H1 (cell line): ENCODE measurements around the gene CD4. TPM values are rescaled to one million over a fixed set of nuclear protein-coding genes. Genes with fewer than 3 reads are reported as not detected.

ENCODE experiments used
- CTCF ChIA-PET: fragments of 300-600 bp; sonication (Branson Sonifier 250); formaldehyde crosslinking; loops from one replicate; lab custom pipeline; 2021; ENCODE audit not compliant: partially characterized antibody; lab: Charles Lee
- POLR2A ChIA-PET: fragments of 300-600 bp; sonication (Branson Sonifier 250); formaldehyde crosslinking; loops from one replicate; lab custom pipeline; 2021; ENCODE audit warnings: inconsistent platforms; ENCODE audit not compliant: partially characterized antibody; lab: Charles Lee
- DNase-seq, 2 experiments: peaks; one replicate each; pipeline versions ENCODE4 v3.0.0 to v3.0.0-alpha.2; 2010 to 2022; ENCODE audit warnings: low spot score in 2 of 2, low read depth in 1 of 2, mixed read lengths in 1 of 2
- FAIRE-seq: peaks from 2 replicates; lab custom pipeline; 2011; peaks lifted over from hg19 to GRCh38; lab: Jason Lieb, UNC
- H2AFZ ChIP-seq: 2 replicates; pipeline ENCODE4 v1.8.1; 2012; ENCODE audit warnings: low read length, inconsistent platforms
- H2AK5ac ChIP-seq: 2 replicates; pipeline ENCODE4 v1.6.1; 2013; ENCODE audit warnings: low read depth, low read length
- H2BK120ac ChIP-seq: replicated peaks from 2 replicates; pipeline ENCODE3; 2013; ENCODE audit warnings: low read depth, low read length, inconsistent platforms
- H2BK12ac ChIP-seq: 2 replicates; pipeline ENCODE4 v1.6.1; 2013; ENCODE audit warnings: low read depth, low read length
- H2BK15ac ChIP-seq: 2 replicates; pipeline ENCODE4 v1.6.1; 2013; ENCODE audit warnings: low read length
- H2BK20ac ChIP-seq: 2 replicates; pipeline ENCODE4 v1.6.1; 2013; ENCODE audit warnings: low read length
- H2BK5ac ChIP-seq: 2 replicates; pipeline ENCODE4 v1.6.1; 2013; ENCODE audit warnings: low read depth, low read length
- H3K14ac ChIP-seq: 2 replicates; pipeline ENCODE4 v1.6.1; 2013; ENCODE audit warnings: inconsistent platforms; ENCODE audit not compliant: insufficient read length
- H3K18ac ChIP-seq: 2 replicates; pipeline ENCODE4 v1.6.1; 2013; ENCODE audit warnings: low read length; ENCODE audit errors: extremely low read depth
- H3K23ac ChIP-seq: 2 replicates; pipeline ENCODE4 v1.6.1; 2013; ENCODE audit warnings: inconsistent platforms; ENCODE audit not compliant: insufficient read length
- H3K23me2 ChIP-seq: 2 replicates; pipeline ENCODE4 v1.6.1; 2013; ENCODE audit warnings: low read depth, low read length
- H3K27ac ChIP-seq: 2 replicates; pipeline ENCODE4 v1.6.1; 2011; ENCODE audit warnings: low read depth, low read length, inconsistent platforms
- H3K27me3 ChIP-seq, 4 experiments: replicated peaks in 1 of 4; 1 replicate in 1 of 4; 2 replicates in 3 of 4; pipeline versions ENCODE4 v1.6.1 to v1.8.1; 2011 to 2013; ENCODE audit warnings: low read length in 3 of 4, mild to moderate bottlenecking in 3 of 4, inconsistent platforms in 2 of 4, mixed read lengths in 2 of 4, moderate library complexity in 1 of 4; ENCODE audit not compliant: control insufficient read depth in 3 of 4, insufficient read depth in 3 of 4; ENCODE audit errors: extremely low read depth in 1 of 4
- H3K36me3 ChIP-seq, 4 experiments: 2 replicates each; pipeline versions ENCODE4 v1.6.1 to v1.8.1; 2011 to 2013; ENCODE audit warnings: mild to moderate bottlenecking in 4 of 4, low read length in 3 of 4, moderate library complexity in 2 of 4, control low read depth in 1 of 4, inconsistent platforms in 1 of 4; ENCODE audit not compliant: insufficient read depth in 4 of 4, control insufficient read depth in 2 of 4
- H3K4ac ChIP-seq: replicated peaks from 2 replicates; pipeline ENCODE3; 2013; ENCODE audit warnings: low read length, low read depth, mixed read lengths, inconsistent platforms; ENCODE audit not compliant: insufficient read length
- H3K4me1 ChIP-seq, 4 experiments: replicated peaks in 1 of 4; 1 replicate in 1 of 4; 2 replicates in 3 of 4; pipeline versions ENCODE4 v1.6.1 to v1.8.1; 2011 to 2013; ENCODE audit warnings: low read length in 3 of 4, inconsistent platforms in 2 of 4, mixed read lengths in 1 of 4; ENCODE audit not compliant: insufficient read depth in 4 of 4, control insufficient read depth in 3 of 4
- H3K4me2 ChIP-seq, 2 experiments: 2 replicates each; pipeline versions ENCODE4 v1.6.1 to v1.8.1; 2011 to 2013; ENCODE audit warnings: low read depth in 2 of 2, low read length in 2 of 2, control low read depth in 1 of 2, inconsistent platforms in 1 of 2, mild to moderate bottlenecking in 1 of 2; ENCODE audit not compliant: insufficient read depth in 1 of 2
- H3K4me3 ChIP-seq, 4 experiments: fragments of 200-600, 300-600 bp in 1 of 4; sonication (generic), shearing (Covaris generic), sonication (Bioruptor Twin) in 1 of 4; 2 replicates each; pipeline versions ENCODE4 v1.5.1 to v1.8.1; 2011 to 2016; ENCODE audit warnings: low read length in 4 of 4, low read depth in 3 of 4, control low read depth in 2 of 4, inconsistent platforms in 2 of 4, mild to moderate bottlenecking in 2 of 4, mixed read lengths in 1 of 4, moderate library complexity in 1 of 4; ENCODE audit not compliant: insufficient read depth in 2 of 4; ENCODE audit errors: extremely low read depth in 1 of 4
- H3K56ac ChIP-seq: replicated peaks from 2 replicates; pipeline ENCODE3; 2013; ENCODE audit warnings: low read depth, mild to moderate bottlenecking, mixed read lengths, low read length, inconsistent platforms; ENCODE audit not compliant: insufficient read length
- H3K79me1 ChIP-seq: 2 replicates; pipeline ENCODE4 v1.6.1; 2013; ENCODE audit warnings: low read depth, low read length, control low read depth
- H3K79me2 ChIP-seq, 2 experiments: 2 replicates each; pipeline versions ENCODE4 v1.6.1 to v1.8.1; 2012 to 2013; ENCODE audit warnings: low read length in 2 of 2, mild to moderate bottlenecking in 2 of 2, inconsistent platforms in 1 of 2; ENCODE audit not compliant: insufficient read depth in 2 of 2, control insufficient read depth in 1 of 2
- H3K9ac ChIP-seq, 4 experiments: replicated peaks in 1 of 4; 1 replicate in 1 of 4; 2 replicates in 3 of 4; pipeline versions ENCODE4 v1.6.1 to v1.8.1; 2011 to 2013; ENCODE audit warnings: low read depth in 3 of 4, low read length in 3 of 4, control low read depth in 2 of 4, mild to moderate bottlenecking in 2 of 4, moderate library complexity in 2 of 4, inconsistent platforms in 1 of 4; ENCODE audit errors: extremely low read depth in 1 of 4
- H3K9me3 ChIP-seq, 2 experiments: 2 replicates each; pipeline versions ENCODE4 v1.6.1 to v1.8.1; 2012 to 2013; ENCODE audit warnings: mild to moderate bottlenecking in 2 of 2, moderate library complexity in 2 of 2, control low read depth in 1 of 2, inconsistent platforms in 1 of 2, low read depth in 1 of 2, low read length in 1 of 2, mixed read lengths in 1 of 2; ENCODE audit not compliant: insufficient read depth in 2 of 2
- H4K20me1 ChIP-seq, 2 experiments: replicated peaks in 1 of 2; 2 replicates each; pipeline versions ENCODE3 to v1.8.1; 2011 to 2013; ENCODE audit warnings: inconsistent platforms in 2 of 2, low read length in 2 of 2, mild to moderate bottlenecking in 1 of 2; ENCODE audit not compliant: insufficient read depth in 2 of 2, control insufficient read depth in 1 of 2
- H4K5ac ChIP-seq: 2 replicates; pipeline ENCODE4 v1.6.1; 2013; ENCODE audit warnings: low read length, low read depth, mixed read lengths, inconsistent platforms; ENCODE audit not compliant: insufficient read length
- H4K8ac ChIP-seq: 2 replicates; pipeline ENCODE4 v1.8.0; 2013; ENCODE audit warnings: mild to moderate bottlenecking, moderate library complexity, low read length, inconsistent platforms; ENCODE audit not compliant: insufficient read depth; ENCODE audit errors: extremely low read depth
- H4K91ac ChIP-seq: replicated peaks from 2 replicates; pipeline ENCODE3; 2013; ENCODE audit warnings: low read length, mixed read lengths, inconsistent platforms; ENCODE audit not compliant: insufficient read length
- ATF3 ChIP-seq: IDR thresholded peaks from 2 replicates; pipeline ENCODE4 v1.6.1; 2011; ENCODE audit warnings: low read depth, mild to moderate bottlenecking, low read length; ENCODE audit not compliant: insufficient read depth
- BACH1 ChIP-seq: IDR thresholded peaks from 2 replicates; pipeline ENCODE4 v1.6.1; 2012; ENCODE audit warnings: low read length, improper control_type of control experiment
- GTF2F1 ChIP-seq: IDR thresholded peaks from 2 replicates; pipeline ENCODE4 v1.6.1; 2012; ENCODE audit warnings: low read depth, low read length, improper control_type of control experiment, borderline replicate concordance
- KDM5A ChIP-seq: fragments of 200-600 bp; IDR thresholded peaks from 2 replicates; pipeline ENCODE4 v1.7.1; 2012; ENCODE audit warnings: mild to moderate bottlenecking, low read length, inconsistent platforms, mixed read lengths
- MAX ChIP-seq: IDR thresholded peaks from 2 replicates; pipeline ENCODE4 v1.6.1; 2012; ENCODE audit warnings: inconsistent platforms
- PHF8 ChIP-seq: fragments of 200-600 bp; sonication (generic); conservative IDR thresholded peaks from 2 replicates; pipeline ENCODE4 v1.7.1; 2012; ENCODE audit warnings: low read depth, mild to moderate bottlenecking, inconsistent platforms, low read length, moderate library complexity
- SIN3A ChIP-seq, 2 experiments: IDR thresholded peaks in 1 of 2; conservative IDR thresholded peaks in 1 of 2; 2 replicates each; pipeline ENCODE4 v1.6.1; 2011 to 2012; ENCODE audit warnings: low read length in 2 of 2, improper control_type of control experiment in 1 of 2, low read depth in 1 of 2, mild to moderate bottlenecking in 1 of 2
- SUZ12 ChIP-seq: fragments of 200-600 bp; sonication (generic); IDR thresholded peaks from 2 replicates; pipeline ENCODE4 v1.6.1; 2012; ENCODE audit warnings: mild to moderate bottlenecking, inconsistent platforms, low read length, moderate library complexity, mixed read lengths
- TAF1 ChIP-seq: IDR thresholded peaks from 2 replicates; pipeline ENCODE4 v1.6.1; 2011; ENCODE audit warnings: mild to moderate bottlenecking, low read depth, low read length
- TEAD4 ChIP-seq: IDR thresholded peaks from 2 replicates; pipeline ENCODE4 v1.6.1; 2012; ENCODE audit warnings: low read depth, low read length, inconsistent platforms, mixed read lengths
- YY1 ChIP-seq: IDR thresholded peaks from 2 replicates; pipeline ENCODE4 v1.6.1; 2011; ENCODE audit warnings: low read depth, mild to moderate bottlenecking, low read length
- WGBS, 2 experiments: shearing (Covaris generic) in 1 of 2; methylation state at CpG; one replicate each; pipeline versions ENCODE4 v1.1.6 to v1.1.7; 2013 to 2015; ENCODE audit warnings: low lambda C conversion rate in 2 of 2, mixed read lengths in 2 of 2, inconsistent platforms in 1 of 2, low coverage in 1 of 2, missing lambda C conversion rate in 1 of 2; ENCODE audit not compliant: insufficient replicate concordance in 2 of 2, insufficient coverage in 1 of 2, insufficient read length in 1 of 2; ENCODE audit errors: extremely low coverage in 1 of 2, missing lambda C conversion rate in 1 of 2; 5-methylcytosine and 5-hydroxymethylcytosine counted together
- polyA plus RNA-seq, 7 experiments: library from polyadenylated mRNA; depleted of rRNA in 3 of 7; stranded (reverse) in 5 of 7; unstranded in 2 of 7; fragments of >200 nt in 5 of 7; fragments of 200-250 nt in 2 of 7; gene quantifications; 1 replicate in 5 of 7; 2 replicates in 1 of 7; 4 replicates in 1 of 7; pipeline versions ENCODE4 v1.2.1 to v1.2.3, GENCODE V29; 2011 to 2013; ENCODE audit warnings: missing spikeins in 2 of 7, mixed read lengths in 2 of 7
- total RNA-seq: library from RNA; stranded (reverse); fragmentation: NEBNext Ultra II Directional; extraction: Animal tissue kit (Norgen Biotek cat#: 25700); gene quantifications from 2 replicates; pipeline ENCODE4 v1.2.1, GENCODE V29; 2021

Gene CD4
- total and polyA plus RNA-seq, 2 of the 8 experiments (the other 6 are each of a cell fraction or from before 2014, with no cell fraction given) = 3.4 to 5.1 TPM

DNA sequence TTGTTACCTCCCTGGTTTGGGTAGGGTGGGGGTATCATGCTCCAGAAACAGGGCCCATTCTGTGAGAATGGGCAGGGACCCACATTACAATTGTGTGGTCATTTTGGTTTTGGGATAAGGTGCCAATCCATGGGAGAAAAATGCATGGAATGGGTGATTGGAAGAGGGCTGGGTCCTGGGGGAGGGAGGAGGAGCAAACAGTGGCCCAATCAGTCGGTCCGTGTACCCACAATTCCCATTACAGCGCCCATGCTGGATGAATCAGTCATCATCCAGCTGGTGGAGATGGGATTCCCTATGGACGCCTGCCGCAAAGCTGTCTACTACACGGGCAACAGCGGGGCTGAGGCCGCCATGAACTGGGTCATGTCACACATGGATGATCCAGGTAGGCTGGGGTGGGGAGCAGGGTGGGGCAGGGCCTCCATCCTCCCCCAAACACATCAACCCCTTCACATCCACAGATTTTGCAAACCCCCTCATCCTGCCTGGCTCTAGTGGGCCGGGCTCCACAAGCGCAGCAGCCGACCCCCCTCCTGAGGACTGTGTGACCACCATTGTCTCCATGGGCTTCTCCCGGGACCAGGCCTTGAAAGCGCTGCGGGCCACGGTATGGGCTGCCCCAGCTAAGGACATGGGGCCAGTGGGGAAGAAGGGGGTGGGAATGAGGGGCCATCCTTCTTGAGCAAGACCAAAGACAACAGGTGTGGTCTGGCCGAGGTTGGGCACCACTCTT lies 74.4 kb downstream of the CD4 start:
- WGBS, 2 experiments = 97% methylated on average over 14 of the region's 16 CpGs; no CpG with 5 or more reads in 1 of the 2 experiments
- TF ChIP-seq BACH1 = no peak
- TF ChIP-seq GTF2F1 = no peak
- no peak for TF ChIP-seq YY1
- TF ChIP-seq SIN3A (conservative IDR thresholded peaks at IDR 0.05 in 1 of 2, IDR thresholded peaks at IDR 0.05 in 1 of 2; ENCODE audit: low read depth in 1 of 2, low read length in 2 of 2) = no peak
- TF ChIP-seq KDM5A = no peak
- TF ChIP-seq TAF1 = no peak
- TF ChIP-seq TEAD4 = no peak
- no peak for TF ChIP-seq SUZ12
- no peak for TF ChIP-seq MAX
- no peak for TF ChIP-seq PHF8
- no peak for TF ChIP-seq ATF3

More for the DNA sequence above, 74.4 kb downstream of the CD4 start:
- Histone ChIP-seq H2BK12ac (no peak overlapping the region), H4K5ac (no peak overlapping the region), H4K20me1 (peaks cover 5 to 7% of the 10 kb centered on the region in 2 experiments), H3K79me2 (peaks cover 0 to 14% of the 10 kb centered on the region in 2 experiments; a peak in 2 of 4 replicates), H3K79me1 (peaks cover 3% of the 10 kb centered on the region; the same call in 1 of the 2 replicates), H3K27me3 (no peaks in the 10 kb centered on the region), H2BK20ac (no peak overlapping the region), H2BK5ac (no peak overlapping the region), H4K8ac (no peak overlapping the region; the same call in 1 of the 2 replicates), H3K18ac (no peak overlapping the region), H3K4me1 (peaks cover 5 to 21% (median 12%) of the 10 kb centered on the region in 4 experiments), H3K9ac (no peak overlapping the region), H3K4me3 (no peak overlapping the region), H2BK120ac (no peak overlapping the region), H3K9me3 (no peaks in the 10 kb centered on the region), H2BK15ac (no peak overlapping the region), H3K4ac (no peak overlapping the region), H3K4me2 (no peak overlapping the region), H3K56ac (no peak overlapping the region), H3K23ac (no peak overlapping the region), H3K23me2 (peaks cover 11% of the 10 kb centered on the region), H2AFZ (no peak overlapping the region), H4K91ac (no peak overlapping the region), H3K14ac (no peak overlapping the region), H3K36me3 (peaks cover 23 to 54% (median 44%) of the 10 kb centered on the region in 4 experiments), H3K27ac (no peak overlapping the region), H2AK5ac (no peak overlapping the region)
- CTCF ChIA-PET = interaction anchor here (1.3 to 2.1 kb wide), 3 partner anchors 15 to 111 kb away, joined by 4 to 7 read pairs (median 5); partner anchors contain the start of gene MLF2
- POLR2A ChIA-PET = interaction anchor here (6.1 to 18.9 kb wide), 5 partner anchors 19 to 77 kb away, joined by 86 to 588 read pairs (median 304); partner anchors contain the start of genes ATN1, C12orf57, CDCA3 and ENO2
- DNase-seq = no peak
- FAIRE-seq = no peak
